ENCODE data around the gene GRM7.

The GRM7 gene

DNA sequence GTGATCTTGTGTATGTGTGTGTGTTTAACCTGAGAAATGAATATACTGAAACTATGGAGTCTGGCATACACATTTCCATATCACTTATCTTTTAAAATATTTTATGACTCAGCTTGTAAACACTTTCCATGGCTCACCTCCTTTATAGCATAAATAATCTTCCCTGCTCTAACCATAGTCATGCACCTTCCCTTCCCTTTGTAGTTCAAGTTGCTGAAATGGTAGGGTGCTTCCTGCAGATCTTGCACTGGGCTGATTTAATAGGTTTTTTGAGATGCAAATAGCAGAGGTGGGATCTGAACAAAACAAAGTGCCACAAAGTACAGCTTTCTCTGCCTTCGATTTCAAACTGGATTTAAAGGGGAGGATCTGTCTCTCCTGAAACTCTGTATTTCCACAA lies 928.0 kb downstream of the GRM7 start:
- H3K4me1 ChIP-seq (ENCODE audit: control insufficient read depth, insufficient read depth, low read length), result no peaks in the 10 kb centered on the region
- no peaks in the 10 kb centered on the region for H3K9me3 ChIP-seq (ENCODE audit: control insufficient read depth, insufficient read depth, low read depth, low read length)
- CTCF ChIA-PET, result no interaction called here
- H3K27ac ChIP-seq (ENCODE audit: extremely low read depth, low read depth, low read length), result no peak overlapping the region
- no peak overlapping the region for H3K4me3 ChIP-seq (ENCODE audit: low read depth, low read length)
- TF ChIP-seq SCRT2 (tag by site-specific recombination; IDR thresholded peaks at IDR 0.05) (no peak), ZNF785 (tag by site-specific recombination; IDR thresholded peaks at IDR 0.05) (no peak), ZNF416 (tag by site-specific recombination; IDR thresholded peaks at IDR 0.05) (no peak), YY2 (tag by site-specific recombination; IDR thresholded peaks at IDR 0.05) (no peak), ZBTB17 (tag by site-specific recombination; IDR thresholded peaks at IDR 0.05) (no peak), ZNF76 (tag by site-specific recombination; IDR thresholded peaks at IDR 0.05; ENCODE audit: borderline replicate concordance, low read depth) (no peak), OSR2 (tag by site-specific recombination; IDR thresholded peaks at IDR 0.05) (no peak), ZNF354C (tag by site-specific recombination; IDR thresholded peaks at IDR 0.05; ENCODE audit: borderline replicate concordance, low read depth) (no peak), TCF7L2 (IDR thresholded peaks at IDR 0.05; ENCODE audit: borderline replicate concordance, low read depth, low read length) (no peak)
- TF ChIP-seq, protein P1, sequence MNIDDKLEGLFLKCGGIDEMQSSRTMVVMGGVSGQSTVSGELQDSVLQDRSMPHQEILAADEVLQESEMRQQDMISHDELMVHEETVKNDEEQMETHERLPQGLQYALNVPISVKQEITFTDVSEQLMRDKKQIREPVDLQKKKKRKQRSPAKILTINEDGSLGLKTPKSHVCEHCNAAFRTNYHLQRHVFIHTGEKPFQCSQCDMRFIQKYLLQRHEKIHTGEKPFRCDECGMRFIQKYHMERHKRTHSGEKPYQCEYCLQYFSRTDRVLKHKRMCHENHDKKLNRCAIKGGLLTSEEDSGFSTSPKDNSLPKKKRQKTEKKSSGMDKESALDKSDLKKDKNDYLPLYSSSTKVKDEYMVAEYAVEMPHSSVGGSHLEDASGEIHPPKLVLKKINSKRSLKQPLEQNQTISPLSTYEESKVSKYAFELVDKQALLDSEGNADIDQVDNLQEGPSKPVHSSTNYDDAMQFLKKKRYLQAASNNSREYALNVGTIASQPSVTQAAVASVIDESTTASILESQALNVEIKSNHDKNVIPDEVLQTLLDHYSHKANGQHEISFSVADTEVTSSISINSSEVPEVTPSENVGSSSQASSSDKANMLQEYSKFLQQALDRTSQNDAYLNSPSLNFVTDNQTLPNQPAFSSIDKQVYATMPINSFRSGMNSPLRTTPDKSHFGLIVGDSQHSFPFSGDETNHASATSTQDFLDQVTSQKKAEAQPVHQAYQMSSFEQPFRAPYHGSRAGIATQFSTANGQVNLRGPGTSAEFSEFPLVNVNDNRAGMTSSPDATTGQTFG (tag by site-specific recombination; IDR thresholded peaks at IDR 0.05; ENCODE audit: borderline replicate concordance), result no peak
- TF ChIP-seq, protein P2, sequence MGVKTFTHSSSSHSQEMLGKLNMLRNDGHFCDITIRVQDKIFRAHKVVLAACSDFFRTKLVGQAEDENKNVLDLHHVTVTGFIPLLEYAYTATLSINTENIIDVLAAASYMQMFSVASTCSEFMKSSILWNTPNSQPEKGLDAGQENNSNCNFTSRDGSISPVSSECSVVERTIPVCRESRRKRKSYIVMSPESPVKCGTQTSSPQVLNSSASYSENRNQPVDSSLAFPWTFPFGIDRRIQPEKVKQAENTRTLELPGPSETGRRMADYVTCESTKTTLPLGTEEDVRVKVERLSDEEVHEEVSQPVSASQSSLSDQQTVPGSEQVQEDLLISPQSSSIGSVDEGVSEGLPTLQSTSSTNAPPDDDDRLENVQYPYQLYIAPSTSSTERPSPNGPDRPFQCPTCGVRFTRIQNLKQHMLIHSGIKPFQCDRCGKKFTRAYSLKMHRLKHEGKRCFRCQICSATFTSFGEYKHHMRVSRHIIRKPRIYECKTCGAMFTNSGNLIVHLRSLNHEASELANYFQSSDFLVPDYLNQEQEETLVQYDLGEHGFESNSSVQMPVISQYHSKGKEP (tag by site-specific recombination; IDR thresholded peaks at IDR 0.05), result no peak
- TF ChIP-seq, protein P3, sequence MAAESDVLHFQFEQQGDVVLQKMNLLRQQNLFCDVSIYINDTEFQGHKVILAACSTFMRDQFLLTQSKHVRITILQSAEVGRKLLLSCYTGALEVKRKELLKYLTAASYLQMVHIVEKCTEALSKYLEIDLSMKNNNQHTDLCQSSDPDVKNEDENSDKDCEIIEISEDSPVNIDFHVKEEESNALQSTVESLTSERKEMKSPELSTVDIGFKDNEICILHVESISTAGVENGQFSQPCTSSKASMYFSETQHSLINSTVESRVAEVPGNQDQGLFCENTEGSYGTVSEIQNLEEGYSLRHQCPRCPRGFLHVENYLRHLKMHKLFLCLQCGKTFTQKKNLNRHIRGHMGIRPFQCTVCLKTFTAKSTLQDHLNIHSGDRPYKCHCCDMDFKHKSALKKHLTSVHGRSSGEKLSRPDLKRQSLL (tag by site-specific recombination; IDR thresholded peaks at IDR 0.05), result no peak
- TF ChIP-seq, protein P4, sequence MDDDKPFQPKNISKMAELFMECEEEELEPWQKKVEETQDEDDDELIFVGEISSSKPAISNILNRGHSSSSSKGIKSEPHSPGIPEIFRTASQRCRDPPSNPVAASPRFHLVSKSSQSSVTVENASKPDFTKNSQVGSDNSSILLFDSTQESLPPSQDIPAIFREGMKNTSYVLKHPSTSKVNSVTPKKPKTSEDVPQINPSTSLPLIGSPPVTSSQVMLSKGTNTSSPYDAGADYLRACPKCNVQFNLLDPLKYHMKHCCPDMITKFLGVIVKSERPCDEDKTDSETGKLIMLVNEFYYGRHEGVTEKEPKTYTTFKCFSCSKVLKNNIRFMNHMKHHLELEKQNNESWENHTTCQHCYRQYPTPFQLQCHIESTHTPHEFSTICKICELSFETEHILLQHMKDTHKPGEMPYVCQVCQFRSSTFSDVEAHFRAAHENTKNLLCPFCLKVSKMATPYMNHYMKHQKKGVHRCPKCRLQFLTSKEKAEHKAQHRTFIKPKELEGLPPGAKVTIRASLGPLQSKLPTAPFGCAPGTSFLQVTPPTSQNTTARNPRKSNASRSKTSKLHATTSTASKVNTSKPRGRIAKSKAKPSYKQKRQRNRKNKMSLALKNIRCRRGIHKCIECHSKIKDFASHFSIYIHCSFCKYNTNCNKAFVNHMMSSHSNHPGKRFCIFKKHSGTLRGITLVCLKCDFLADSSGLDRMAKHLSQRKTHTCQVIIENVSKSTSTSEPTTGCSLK (tag by site-specific recombination; IDR thresholded peaks at IDR 0.05), result no peak
- TF ChIP-seq, protein P5, sequence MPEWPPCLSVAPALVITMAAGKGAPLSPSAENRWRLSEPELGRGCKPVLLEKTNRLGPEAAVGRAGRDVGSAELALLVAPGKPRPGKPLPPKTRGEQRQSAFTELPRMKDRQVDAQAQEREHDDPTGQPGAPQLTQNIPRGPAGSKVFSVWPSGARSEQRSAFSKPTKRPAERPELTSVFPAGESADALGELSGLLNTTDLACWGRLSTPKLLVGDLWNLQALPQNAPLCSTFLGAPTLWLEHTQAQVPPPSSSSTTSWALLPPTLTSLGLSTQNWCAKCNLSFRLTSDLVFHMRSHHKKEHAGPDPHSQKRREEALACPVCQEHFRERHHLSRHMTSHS (tag by site-specific recombination; IDR thresholded peaks at IDR 0.05), result no peak
- POLR2A ChIA-PET, result no interaction called here
- H3K36me3 ChIP-seq (ENCODE audit: control insufficient read depth in 2 of 2, insufficient read depth in 1 of 2, low read length in 2 of 2), result no peaks in the 10 kb centered on the region

DNA sequence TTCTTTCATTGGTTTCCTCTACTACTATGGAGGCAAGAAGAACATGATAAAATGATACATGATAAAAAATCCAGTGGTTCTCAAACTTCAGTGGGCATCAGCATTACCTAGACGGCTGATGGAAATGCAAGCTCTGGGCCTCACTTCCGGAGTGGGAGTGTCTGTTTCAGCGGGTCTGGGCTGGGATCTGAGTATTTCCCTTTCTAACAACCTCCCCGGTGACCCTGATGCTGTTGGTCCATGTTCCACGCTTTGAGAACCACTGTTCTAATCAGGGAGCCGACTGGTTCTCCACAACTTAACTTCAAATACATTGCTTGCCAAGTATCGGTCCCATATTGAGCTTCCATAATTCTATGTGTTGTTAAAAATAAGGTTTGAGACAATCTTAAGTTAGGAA lies 928.4 kb downstream of the GRM7 start:
- Histone ChIP-seq H3K27ac (ENCODE audit: extremely low read depth, low read depth, low read length) (no peak overlapping the region), H3K4me1 (ENCODE audit: control insufficient read depth, insufficient read depth, low read length) (no peaks in the 10 kb centered on the region), H3K9me3 (ENCODE audit: control insufficient read depth, insufficient read depth, low read depth, low read length) (no peaks in the 10 kb centered on the region), H3K4me3 (ENCODE audit: low read depth, low read length) (no peak overlapping the region), H3K36me3 (ENCODE audit: control insufficient read depth in 2 of 2, insufficient read depth in 1 of 2, low read length in 2 of 2) (no peaks in the 10 kb centered on the region)
- ChIA-PET CTCF (no interaction called here), POLR2A (no interaction called here)
- no peak for TF ChIP-seq YY2 (tag by site-specific recombination; IDR thresholded peaks at IDR 0.05)
- TF ChIP-seq GLIS1 (tag by site-specific recombination; IDR thresholded peaks at IDR 0.05), result no peak
- TF ChIP-seq ZNF777 (tag by site-specific recombination; IDR thresholded peaks at IDR 0.05; ENCODE audit: borderline replicate concordance), result no peak
- TF ChIP-seq, protein P6, sequence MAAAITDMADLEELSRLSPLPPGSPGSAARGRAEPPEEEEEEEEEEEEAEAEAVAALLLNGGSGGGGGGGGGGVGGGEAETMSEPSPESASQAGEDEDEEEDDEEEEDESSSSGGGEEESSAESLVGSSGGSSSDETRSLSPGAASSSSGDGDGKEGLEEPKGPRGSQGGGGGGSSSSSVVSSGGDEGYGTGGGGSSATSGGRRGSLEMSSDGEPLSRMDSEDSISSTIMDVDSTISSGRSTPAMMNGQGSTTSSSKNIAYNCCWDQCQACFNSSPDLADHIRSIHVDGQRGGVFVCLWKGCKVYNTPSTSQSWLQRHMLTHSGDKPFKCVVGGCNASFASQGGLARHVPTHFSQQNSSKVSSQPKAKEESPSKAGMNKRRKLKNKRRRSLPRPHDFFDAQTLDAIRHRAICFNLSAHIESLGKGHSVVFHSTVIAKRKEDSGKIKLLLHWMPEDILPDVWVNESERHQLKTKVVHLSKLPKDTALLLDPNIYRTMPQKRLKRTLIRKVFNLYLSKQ (tag by site-specific recombination; IDR thresholded peaks at IDR 0.05; ENCODE audit: borderline replicate concordance), result no peak
- no peak for TF ChIP-seq ZNF426 (tag by site-specific recombination; IDR thresholded peaks at IDR 0.05)
- no peak for TF ChIP-seq ZNF391 (tag by site-specific recombination; IDR thresholded peaks at IDR 0.05; ENCODE audit: borderline replicate concordance, low read depth)
- TF ChIP-seq ZNF311 (tag by site-specific recombination; IDR thresholded peaks at IDR 0.05; ENCODE audit: borderline replicate concordance), result no peak
- no peak for TF ChIP-seq SP7 (tag by site-specific recombination; IDR thresholded peaks at IDR 0.05)
- TF ChIP-seq ZNF16 (tag by site-specific recombination; IDR thresholded peaks at IDR 0.05; ENCODE audit: low read depth), result no peak
- TF ChIP-seq, protein P7, sequence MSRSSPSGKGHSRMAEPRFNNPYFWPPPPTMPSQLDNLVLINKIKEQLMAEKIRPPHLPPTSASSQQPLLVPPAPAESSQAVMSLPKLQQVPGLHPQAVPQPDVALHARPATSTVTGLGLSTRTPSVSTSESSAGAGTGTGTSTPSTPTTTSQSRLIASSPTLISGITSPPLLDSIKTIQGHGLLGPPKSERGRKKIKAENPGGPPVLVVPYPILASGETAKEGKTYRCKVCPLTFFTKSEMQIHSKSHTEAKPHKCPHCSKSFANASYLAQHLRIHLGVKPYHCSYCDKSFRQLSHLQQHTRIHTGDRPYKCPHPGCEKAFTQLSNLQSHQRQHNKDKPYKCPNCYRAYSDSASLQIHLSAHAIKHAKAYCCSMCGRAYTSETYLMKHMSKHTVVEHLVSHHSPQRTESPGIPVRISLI (tag by site-specific recombination; IDR thresholded peaks at IDR 0.05), result no peak
- TF ChIP-seq ZNF138 (tag by site-specific recombination; IDR thresholded peaks at IDR 0.05; ENCODE audit: borderline replicate concordance), result no peak
- TF ChIP-seq ZNF112 (tag by site-specific recombination; IDR thresholded peaks at IDR 0.05), result no peak
